Mononuclear cell (primary cell): Measurements from ENCODE around the gene RXFP1. TPM values are rescaled to one million over a fixed set of nuclear protein-coding genes. Genes with fewer than 3 reads are reported as not detected.

ENCODE experiments used
- H3K27me3 ChIP-seq: 2 replicates; pipeline ENCODE4 v1.6.0; 2011; ENCODE audit warnings: low read length, control low read depth; ENCODE audit not compliant: insufficient read depth
- H3K4me1 ChIP-seq: 2 replicates; pipeline ENCODE4 v1.5.1; 2011; ENCODE audit warnings: mild to moderate bottlenecking, low read length, control low read depth; ENCODE audit not compliant: insufficient read depth
- H3K4me3 ChIP-seq: 2 replicates; pipeline ENCODE4 v1.5.1; 2011; ENCODE audit warnings: mild to moderate bottlenecking, low read length, moderate library complexity
- H3K9me3 ChIP-seq: 2 replicates; pipeline ENCODE4 v1.5.1; 2011; ENCODE audit warnings: low read depth, mild to moderate bottlenecking, control low read depth, low read length
- total RNA-seq: library from RNA; depleted of rRNA; stranded (reverse); fragments of >200 nt; gene quantifications from one replicate; pipeline ENCODE4 v1.2.3, GENCODE V29; 2012

The RXFP1 gene
- total RNA-seq, 1 donor, result not detected

- Histone ChIP-seq H3K4me1 (peaks cover 29% of the 10 kb centered on the region), H3K4me3 (no peak overlapping the region), H3K9me3 (no peaks in the 10 kb centered on the region), H3K27me3 (no peaks in the 10 kb centered on the region)
These were observed 145.2 kb downstream of the RXFP1 start for GRCh38 chr4:158666892-158667291.

GRCh38 chr4:158667651-158668198 lies 146.0 kb downstream of the RXFP1 start:
- Histone ChIP-seq H3K4me3 (no peak overlapping the region), H3K9me3 (no peaks in the 10 kb centered on the region)

GRCh38 chr4:158669310-158669709 lies 147.6 kb downstream of the RXFP1 start:
- Histone ChIP-seq H3K27me3 (no peaks in the 10 kb centered on the region), H3K4me3 (no peak overlapping the region), H3K9me3 (no peaks in the 10 kb centered on the region)

More at GRCh38 chr4:158667651-158668198, 146.0 kb downstream of the RXFP1 start:
- H3K4me1 ChIP-seq, result peaks cover 33% of the 10 kb centered on the region
- no peaks in the 10 kb centered on the region for H3K27me3 ChIP-seq

GRCh38 chr4:158670975-158671664 lies 149.4 kb downstream of the RXFP1 start:
- no peaks in the 10 kb centered on the region for H3K27me3 ChIP-seq

More at GRCh38 chr4:158669310-158669709, 147.6 kb downstream of the RXFP1 start:
- H3K4me1 ChIP-seq, result peaks cover 33% of the 10 kb centered on the region

GRCh38 chr4:158671665-158671914 lies 149.9 kb downstream of the RXFP1 start, which contains the start of gene C4orf46:
Gene C4orf46, minus strand, starts transcription at chr4:158671887. Its CDS starts 86 bp downstream, at chr4:158671801.
- no peaks in the 10 kb centered on the region for H3K27me3 ChIP-seq
- peak within 1 kb of the TSS; percentile 90 for H3K4me3 ChIP-seq
- no peaks in the 10 kb centered on the region for H3K9me3 ChIP-seq
- H3K4me1 ChIP-seq, result peaks cover 27% of the 10 kb centered on the region

More at GRCh38 chr4:158670975-158671664, 149.4 kb downstream of the RXFP1 start:
- Histone ChIP-seq H3K4me1 (peaks cover 27% of the 10 kb centered on the region), H3K9me3 (no peaks in the 10 kb centered on the region), H3K4me3 (peak overlapping the region; percentile 90)

- Histone ChIP-seq H3K4me3 (peak within 1 kb of the TSS; percentile 90), H3K4me1 (peaks cover 27% of the 10 kb centered on the region), H3K27me3 (no peaks in the 10 kb centered on the region), H3K9me3 (no peaks in the 10 kb centered on the region)
These were observed 150.5 kb downstream of the RXFP1 start, which contains the start of gene ETFDH for GRCh38 chr4:158671915-158672806. Gene ETFDH, plus strand, starts transcription at chr4:158672296. Its CDS starts 161 bp downstream, at chr4:158672457.

- Histone ChIP-seq H3K4me1 (peaks cover 22% of the 10 kb centered on the region), H3K27me3 (no peaks in the 10 kb centered on the region), H3K4me3 (no peak overlapping the region), H3K9me3 (no peaks in the 10 kb centered on the region)
These were observed 152.0 kb downstream of the RXFP1 start for GRCh38 chr4:158673633-158674032.

- Histone ChIP-seq H3K4me1 (peaks cover 15% of the 10 kb centered on the region), H3K27me3 (no peaks in the 10 kb centered on the region), H3K4me3 (no peak overlapping the region), H3K9me3 (no peaks in the 10 kb centered on the region)
These were observed 154.4 kb downstream of the RXFP1 start for GRCh38 chr4:158676076-158676475.

- Histone ChIP-seq H3K4me1 (peaks cover under 1% of the 10 kb centered on the region), H3K9me3 (no peaks in the 10 kb centered on the region), H3K27me3 (no peaks in the 10 kb centered on the region), H3K4me3 (no peak overlapping the region)
These were observed 157.1 kb downstream of the RXFP1 start for GRCh38 chr4:158678767-158679166.

GRCh38 chr4:158681629-158682028 lies 159.9 kb downstream of the RXFP1 start:
- H3K9me3 ChIP-seq, result no peaks in the 10 kb centered on the region
- H3K27me3 ChIP-seq, result no peaks in the 10 kb centered on the region
- no peak overlapping the region for H3K4me3 ChIP-seq
- H3K4me1 ChIP-seq, result no peaks in the 10 kb centered on the region

- no peaks in the 10 kb centered on the region for H3K27me3 ChIP-seq
These were observed 160.4 kb downstream of the RXFP1 start for GRCh38 chr4:158682066-158682465.

GRCh38 chr4:158688813-158689212 lies 167.1 kb downstream of the RXFP1 start:
- H3K4me3 ChIP-seq, result no peak overlapping the region

More at GRCh38 chr4:158682066-158682465, 160.4 kb downstream of the RXFP1 start:
- no peaks in the 10 kb centered on the region for H3K4me1 ChIP-seq
- no peak overlapping the region for H3K4me3 ChIP-seq
- no peaks in the 10 kb centered on the region for H3K9me3 ChIP-seq

More at GRCh38 chr4:158688813-158689212, 167.1 kb downstream of the RXFP1 start:
- no peaks in the 10 kb centered on the region for H3K4me1 ChIP-seq
- no peaks in the 10 kb centered on the region for H3K9me3 ChIP-seq
- H3K27me3 ChIP-seq, result no peaks in the 10 kb centered on the region
